Islet of Langerhans (tissue), 1 donor: ENCODE data around the gene OR2H1.

Experiments used
- FAIRE-seq: peaks from one replicate; lab custom pipeline; 2011; peaks lifted over from hg19 to GRCh38; lab: Jason Lieb, UNC

Gene OR2H1

GRCh38 chr6:29483735-29484134, 26.8 kb downstream of the OR2H1 start:
- no peak for FAIRE-seq

- FAIRE-seq = no peak
Measured at GRCh38 chr6:29486577-29486976, 29.6 kb downstream of the OR2H1 start.

GRCh38 chr6:29487131-29487530, 30.2 kb downstream of the OR2H1 start:
- FAIRE-seq = no peak

GRCh38 chr6:29487660-29488059, 30.7 kb downstream of the OR2H1 start, which contains the start of gene MAS1L:
Gene MAS1L (minus strand): TSS chr6:29487956. CDS start chr6:29487902, 54 bp downstream.
- no peak for FAIRE-seq

GRCh38 chr6:29488874-29489273, 31.9 kb downstream of the OR2H1 start:
- FAIRE-seq = no peak

- no peak for FAIRE-seq
Measured at GRCh38 chr6:29489286-29489685, 32.3 kb downstream of the OR2H1 start.

- no peak for FAIRE-seq
Measured at GRCh38 chr6:29490055-29490454, 33.1 kb downstream of the OR2H1 start.

GRCh38 chr6:29490552-29490951, 33.6 kb downstream of the OR2H1 start:
- FAIRE-seq = no peak

- no peak for FAIRE-seq
Measured at GRCh38 chr6:29491574-29491973, 34.6 kb downstream of the OR2H1 start.

GRCh38 chr6:29493261-29493660, 36.3 kb downstream of the OR2H1 start:
- no peak for FAIRE-seq

GRCh38 chr6:29494131-29494530, 37.2 kb downstream of the OR2H1 start:
- FAIRE-seq = no peak

- FAIRE-seq = no peak
Measured at GRCh38 chr6:29495571-29495970, 38.6 kb downstream of the OR2H1 start.

- no peak for FAIRE-seq
Measured at GRCh38 chr6:29496961-29497360, 40.0 kb downstream of the OR2H1 start.

GRCh38 chr6:29499704-29500103, 42.7 kb downstream of the OR2H1 start:
- no peak for FAIRE-seq

- no peak for FAIRE-seq
Measured at GRCh38 chr6:29500594-29500993, 43.6 kb downstream of the OR2H1 start.

- FAIRE-seq = no peak
Measured at GRCh38 chr6:29501106-29501505, 44.2 kb downstream of the OR2H1 start.

GRCh38 chr6:29502181-29502580, 45.2 kb downstream of the OR2H1 start:
- no peak for FAIRE-seq

- no peak for FAIRE-seq
Measured at GRCh38 chr6:29502597-29502996, 45.6 kb downstream of the OR2H1 start.

GRCh38 chr6:29504961-29505360, 48.0 kb downstream of the OR2H1 start:
- FAIRE-seq = no peak

GRCh38 chr6:29505808-29506207, 48.9 kb downstream of the OR2H1 start:
- no peak for FAIRE-seq

GRCh38 chr6:29506446-29507067, 49.6 kb downstream of the OR2H1 start:
- FAIRE-seq = no peak

GRCh38 chr6:29507319-29507718, 50.4 kb downstream of the OR2H1 start:
- FAIRE-seq = no peak

- FAIRE-seq = no peak
Measured at GRCh38 chr6:29509239-29509638, 52.3 kb downstream of the OR2H1 start.

- no peak for FAIRE-seq
Measured at GRCh38 chr6:29509711-29510110, 52.8 kb downstream of the OR2H1 start.

- no peak for FAIRE-seq
Measured at GRCh38 chr6:29510202-29510601, 53.2 kb downstream of the OR2H1 start.
